GM12875 (cell line): ENCODE results near the gene ZNF174.

Experiments
- H3K4me3 ChIP-seq: one replicate; pipeline ENCODE4 v1.5.1; 2011; ENCODE audit warnings: low read depth, low read length, control low read depth
- TF ChIP-seq, protein P1 (sequence below): IDR thresholded peaks from 2 replicates; pipeline ENCODE4 v1.5.1; 2011; ENCODE audit warnings: low read depth, mild to moderate bottlenecking, control low read depth, inconsistent platforms, low read length, moderate library complexity, borderline replicate concordance; ENCODE audit not compliant: insufficient read depth

The ZNF174 gene

DNA sequence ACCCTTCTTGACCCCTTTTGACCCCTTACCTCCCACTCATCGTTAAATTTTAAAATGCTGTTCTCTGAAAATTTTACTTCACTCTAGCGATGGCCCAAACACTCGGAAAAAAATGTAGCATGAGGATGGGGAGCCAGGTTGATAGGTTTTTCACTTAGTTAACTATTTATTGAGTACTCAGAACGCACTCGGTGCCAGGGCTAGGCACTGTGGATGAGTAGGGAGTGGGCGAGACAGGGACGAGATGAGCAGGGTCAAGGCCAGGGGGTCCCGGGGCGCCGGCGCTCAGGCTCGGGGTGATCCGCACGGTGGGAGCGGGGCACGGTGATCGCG, 603 bp upstream of the ZNF174 start:
- peak overlapping the region; percentile 96 for H3K4me3 ChIP-seq
- TF ChIP-seq, protein P1, sequence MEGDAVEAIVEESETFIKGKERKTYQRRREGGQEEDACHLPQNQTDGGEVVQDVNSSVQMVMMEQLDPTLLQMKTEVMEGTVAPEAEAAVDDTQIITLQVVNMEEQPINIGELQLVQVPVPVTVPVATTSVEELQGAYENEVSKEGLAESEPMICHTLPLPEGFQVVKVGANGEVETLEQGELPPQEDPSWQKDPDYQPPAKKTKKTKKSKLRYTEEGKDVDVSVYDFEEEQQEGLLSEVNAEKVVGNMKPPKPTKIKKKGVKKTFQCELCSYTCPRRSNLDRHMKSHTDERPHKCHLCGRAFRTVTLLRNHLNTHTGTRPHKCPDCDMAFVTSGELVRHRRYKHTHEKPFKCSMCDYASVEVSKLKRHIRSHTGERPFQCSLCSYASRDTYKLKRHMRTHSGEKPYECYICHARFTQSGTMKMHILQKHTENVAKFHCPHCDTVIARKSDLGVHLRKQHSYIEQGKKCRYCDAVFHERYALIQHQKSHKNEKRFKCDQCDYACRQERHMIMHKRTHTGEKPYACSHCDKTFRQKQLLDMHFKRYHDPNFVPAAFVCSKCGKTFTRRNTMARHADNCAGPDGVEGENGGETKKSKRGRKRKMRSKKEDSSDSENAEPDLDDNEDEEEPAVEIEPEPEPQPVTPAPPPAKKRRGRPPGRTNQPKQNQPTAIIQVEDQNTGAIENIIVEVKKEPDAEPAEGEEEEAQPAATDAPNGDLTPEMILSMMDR = no peak

DNA sequence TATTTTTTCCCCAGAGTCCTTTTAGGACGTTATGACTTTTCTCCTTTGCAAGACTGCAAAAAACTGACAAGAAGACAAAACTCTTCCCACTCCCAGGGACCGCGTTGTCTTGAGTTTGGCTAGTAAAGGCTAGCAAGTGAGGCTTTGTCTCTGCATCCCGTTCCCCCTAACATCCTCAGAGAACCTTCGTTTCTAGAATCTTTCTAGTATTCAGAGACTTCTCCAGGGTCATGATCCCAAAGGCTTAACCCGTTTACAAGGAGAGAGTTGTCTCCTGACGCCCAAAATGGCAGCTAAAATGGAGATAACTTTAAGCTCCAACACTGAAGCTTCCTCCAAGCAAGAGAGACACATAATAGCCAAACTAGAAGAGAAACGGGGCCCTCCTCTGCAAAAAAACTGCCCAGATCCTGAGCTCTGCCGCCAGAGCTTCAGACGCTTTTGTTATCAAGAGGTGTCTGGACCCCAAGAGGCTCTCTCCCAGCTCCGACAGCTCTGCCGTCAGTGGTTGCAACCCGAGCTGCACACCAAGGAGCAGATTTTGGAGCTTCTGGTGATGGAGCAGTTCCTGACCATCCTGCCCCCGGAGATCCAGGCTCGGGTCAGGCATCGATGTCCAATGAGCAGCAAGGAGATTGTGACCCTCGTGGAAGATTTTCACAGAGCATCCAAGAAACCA, 843 bp downstream of the ZNF174 start:
- H3K4me3 ChIP-seq = peak overlapping the region; percentile 86
- TF ChIP-seq, protein P1 = no peak

DNA sequence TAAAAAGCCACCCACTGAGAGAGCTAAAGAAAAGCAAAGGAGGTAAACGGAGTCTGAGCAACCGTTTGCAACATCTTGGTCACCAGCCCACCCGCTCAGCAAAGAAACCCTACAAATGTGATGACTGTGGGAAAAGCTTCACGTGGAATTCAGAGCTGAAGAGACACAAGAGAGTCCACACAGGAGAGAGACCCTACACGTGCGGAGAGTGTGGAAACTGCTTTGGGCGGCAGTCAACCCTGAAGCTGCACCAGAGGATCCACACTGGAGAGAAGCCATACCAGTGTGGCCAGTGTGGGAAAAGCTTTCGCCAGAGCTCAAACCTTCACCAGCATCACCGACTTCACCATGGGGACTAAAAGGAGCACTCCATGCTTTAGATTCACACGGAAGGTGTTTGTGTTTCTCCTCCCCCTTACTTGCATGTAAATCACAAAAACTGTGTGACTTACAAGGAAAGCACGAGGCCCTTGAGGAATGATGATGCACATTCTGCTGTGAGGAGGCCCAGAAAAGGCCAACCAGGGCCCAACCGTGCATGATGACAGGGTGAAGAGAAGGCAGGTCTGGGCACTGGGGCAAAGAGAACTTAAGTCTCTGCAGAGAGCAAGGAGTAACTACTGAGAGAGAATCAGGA, 7.7 kb downstream of the ZNF174 start:
- H3K4me3 ChIP-seq = no peak overlapping the region

DNA sequence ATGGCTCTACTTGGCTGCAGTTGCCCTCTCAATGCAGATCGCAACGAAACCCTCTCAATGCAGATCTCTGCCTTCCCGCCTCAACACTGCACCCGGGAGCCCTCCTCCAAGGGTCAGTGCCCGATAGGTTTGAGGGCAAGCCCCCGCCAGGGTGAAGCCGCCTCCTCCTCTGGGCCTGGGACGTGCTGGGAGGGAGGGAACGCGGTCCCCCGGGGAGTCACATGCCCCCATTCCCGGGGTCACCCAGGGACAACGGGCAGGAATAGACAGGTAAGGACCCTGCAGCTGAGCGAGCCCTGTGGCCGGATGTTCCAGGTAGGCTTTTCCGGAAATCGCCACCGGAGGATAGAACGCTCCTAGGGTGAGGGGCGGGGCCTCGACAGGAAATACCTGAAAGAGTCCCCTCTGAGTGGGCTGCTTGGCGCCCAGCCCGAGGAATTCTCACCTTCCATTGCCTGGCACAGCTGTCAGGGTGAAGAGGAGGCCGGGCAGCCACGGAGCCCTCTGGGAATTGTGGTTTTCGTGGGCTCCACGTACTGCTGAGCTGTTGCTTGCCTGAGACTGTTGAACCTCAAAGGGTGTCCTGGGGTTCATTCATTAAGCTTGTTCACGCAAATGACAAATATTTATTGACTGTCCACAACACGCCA, 12.8 kb downstream of the ZNF174 start:
- TF ChIP-seq, protein P1 = no peak
- H3K4me3 ChIP-seq = no peak overlapping the region

More for the DNA sequence above, 7.7 kb downstream of the ZNF174 start:
- TF ChIP-seq, protein P1 = no peak

DNA sequence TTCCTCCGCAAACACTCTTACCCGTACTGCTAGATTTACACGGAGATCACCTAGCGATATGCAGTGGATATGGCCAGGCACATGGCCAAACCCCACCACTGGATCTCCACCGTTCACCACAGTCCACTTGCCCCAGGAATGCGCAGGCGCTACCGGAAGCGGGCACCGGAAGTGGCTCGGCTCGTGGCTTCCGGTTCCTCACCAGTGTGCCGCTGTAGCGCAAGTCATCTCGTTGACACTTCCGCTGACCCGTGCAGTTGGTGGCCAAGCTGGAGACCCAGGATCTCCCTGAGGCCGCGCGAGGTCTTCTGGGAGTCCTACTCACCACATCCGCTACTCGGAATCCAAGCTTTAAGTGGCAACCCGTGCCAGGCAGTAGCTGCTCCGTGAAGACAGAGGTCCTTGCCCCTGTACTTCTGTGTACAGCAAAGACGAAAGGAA, 30.8 kb downstream of the ZNF174 start:
- no peak overlapping the region for H3K4me3 ChIP-seq

DNA sequence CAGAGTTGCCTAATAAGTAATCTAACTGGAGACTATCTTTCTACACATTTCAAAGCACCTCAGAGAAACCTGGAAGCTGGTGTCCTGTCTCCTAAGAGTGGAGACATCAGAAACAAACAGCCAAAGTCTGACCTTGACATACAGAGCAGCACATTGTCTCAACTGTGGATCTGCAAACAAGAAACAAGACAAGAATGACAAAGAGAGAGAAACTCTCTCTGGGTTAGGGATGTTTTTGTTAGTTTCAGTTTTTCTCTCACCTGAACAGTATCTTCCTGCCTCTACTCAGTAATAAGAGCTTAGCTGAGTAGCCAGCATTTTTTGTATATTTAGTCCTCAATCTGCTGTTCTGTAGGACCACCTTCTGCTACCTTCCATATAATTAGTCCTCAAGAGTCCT, 33.4 kb downstream of the ZNF174 start:
- no peak overlapping the region for H3K4me3 ChIP-seq
- TF ChIP-seq, protein P1 = no peak

More for the DNA sequence above, 30.8 kb downstream of the ZNF174 start:
- TF ChIP-seq, protein P1 = no peak
